GM12878 (cell line): Measurements from ENCODE around the gene TRIM7. TPM values are rescaled to one million over a fixed set of nuclear protein-coding genes. Genes with fewer than 3 reads are reported as not detected.

ENCODE experiments used
- ETV6 ChIP-seq, 2 experiments: fragments of 450-650 bp in 1 of 2; IDR thresholded peaks in 1 of 2; conservative IDR thresholded peaks in 1 of 2; 2 replicates each; pipeline ENCODE4 v1.6.1; 2014; ENCODE audit warnings: antibody characterized with exemption in 1 of 2, borderline replicate concordance in 1 of 2, low read depth in 1 of 2, mild to moderate bottlenecking in 1 of 2, moderate library complexity in 1 of 2
- GATAD2B ChIP-seq: fragments of 450-650 bp; conservative IDR thresholded peaks from 2 replicates; pipeline ENCODE4 v1.6.1; 2017; ENCODE audit warnings: low read depth, mild to moderate bottlenecking, moderate library complexity
- IRF5 ChIP-seq: fragments of 450-650 bp; IDR thresholded peaks from 2 replicates; pipeline ENCODE4 v1.6.1; 2017; ENCODE audit warnings: borderline replicate concordance
- MYC ChIP-seq: IDR thresholded peaks from 2 replicates; pipeline ENCODE4 v1.6.1; 2011; ENCODE audit warnings: mild to moderate bottlenecking, low read length, moderate library complexity, inconsistent platforms; ENCODE audit not compliant: insufficient read depth, insufficient replicate concordance, insufficient read length, severe bottlenecking
- NBN ChIP-seq: fragments of 450-650 bp; IDR thresholded peaks from 2 replicates; pipeline ENCODE4 v1.6.1; 2016
- NR2C2 ChIP-seq: IDR thresholded peaks from 2 replicates; pipeline ENCODE4 v1.6.1; 2011; ENCODE audit warnings: borderline replicate concordance, low read depth; ENCODE audit not compliant: control insufficient read depth, insufficient read length
- NR2F1 ChIP-seq: fragments of 450-650 bp; conservative IDR thresholded peaks from 2 replicates; pipeline ENCODE4 v1.6.1; 2017; ENCODE audit warnings: mild to moderate bottlenecking
- NRF1 ChIP-seq: conservative IDR thresholded peaks from 2 replicates; pipeline ENCODE4 v1.6.1; 2011; ENCODE audit warnings: mild to moderate bottlenecking, low read depth, low read length, improper control_type of control experiment
- RB1 ChIP-seq: fragments of 450-650 bp; formaldehyde crosslinking; IDR thresholded peaks from 2 replicates; pipeline ENCODE4 v1.6.1; 2017; ENCODE audit warnings: mild to moderate bottlenecking, borderline replicate concordance
- RELB ChIP-seq: fragments of 450-650 bp; IDR thresholded peaks from 2 replicates; pipeline ENCODE4 v1.6.1; 2017; ENCODE audit warnings: low read depth, mild to moderate bottlenecking, moderate library complexity
- SMARCA5 ChIP-seq: fragments of 450-650 bp; IDR thresholded peaks from 2 replicates; pipeline ENCODE4 v1.6.1; 2017; ENCODE audit warnings: mild to moderate bottlenecking
- SUZ12 ChIP-seq: fragments of 200-600 bp; sonication (generic); IDR thresholded peaks from one replicate; pipeline ENCODE4 v1.6.1; 2018; ENCODE audit warnings: antibody characterized with exemption, mild to moderate bottlenecking; ENCODE audit not compliant: unreplicated experiment
- TCF7 ChIP-seq: IDR thresholded peaks from 2 replicates; pipeline ENCODE4 v1.6.1; 2014; ENCODE audit warnings: antibody characterized with exemption, borderline replicate concordance
- ZBED1 ChIP-seq: IDR thresholded peaks from 2 replicates; pipeline ENCODE4 v1.6.1; 2016; ENCODE audit warnings: borderline replicate concordance
- ZBTB11 ChIP-seq: fragments of 450-650 bp; formaldehyde crosslinking; IDR thresholded peaks from 2 replicates; pipeline ENCODE4 v1.5.0; 2022; ENCODE audit warnings: mild to moderate bottlenecking, missing genetic modification characterization
- ZNF24 ChIP-seq: fragments of 450-650 bp; IDR thresholded peaks from 2 replicates; pipeline ENCODE4 v1.6.1; 2017; ENCODE audit warnings: antibody characterized with exemption, mild to moderate bottlenecking
- ZNF687 ChIP-seq: fragments of 450-650 bp; IDR thresholded peaks from 2 replicates; pipeline ENCODE4 v1.6.1; 2017; ENCODE audit warnings: mild to moderate bottlenecking, moderate library complexity
- polyA plus RNA-seq, 11 experiments: library from polyadenylated mRNA; depleted of rRNA in 4 of 11; unstranded in 6 of 11; stranded (reverse) in 5 of 11; fragments of >200 nt; fragmentation: Nextera tagmentation in 4 of 11; fragmentation: Illumina TruSeq in 1 of 11; extraction: Ambion mirVana in 4 of 11; extraction: Trizol in 1 of 11; gene quantifications; 1 replicate in 1 of 11; 2 replicates in 10 of 11; pipeline versions ENCODE4 v1.2.1 to v1.2.3, GENCODE V29; 2011 to 2016; ENCODE audit warnings: inconsistent platforms in 2 of 11, missing spikeins in 2 of 11, low read depth in 1 of 11
- total RNA-seq, 4 experiments: library from RNA; depleted of rRNA in 3 of 4; stranded (reverse); fragments of >200 nt in 3 of 4; fragmentation: Illumina TruSeq in 1 of 4; extraction: Trizol in 1 of 4; gene quantifications; 2 replicates each; pipeline versions ENCODE4 v1.2.1 to v1.2.3, GENCODE V29; 2013 to 2021

The TRIM7 gene
- total and polyA plus RNA-seq, 10 of the 15 experiments (the other 5 are each of a cell fraction or from before 2014, with no cell fraction given): 0.02 to 1.6 (median 0.41) TPM

- TF ChIP-seq RELB (peak; percentile 73; the same call in 1 of the 2 replicates), NRF1 (no peak), ZNF687 (peak; percentile 70), ZBED1 (peak; percentile 90), IRF5 (no peak), ETV6 (conservative IDR thresholded peaks at IDR 0.05 in 1 of 2, IDR thresholded peaks at IDR 0.05 in 1 of 2; ENCODE audit: borderline replicate concordance in 1 of 2, low read depth in 1 of 2) (peak in 1 of 2 experiments; percentile 57; a peak in 1 of 4 replicates), ZNF24 (peak; percentile 12; the same call in 1 of the 2 replicates), NBN (peak; percentile 78), ZBTB11 (peak; percentile 19; the same call in 1 of the 2 replicates), GATAD2B (peak; percentile 59; the same call in 1 of the 2 replicates), SMARCA5 (peak; percentile 86), TCF7 (no peak), RB1 (peak; percentile 80; the same call in 1 of the 2 replicates), SUZ12 (no peak), MYC (peak; percentile 99), NR2C2 (no peak), NR2F1 (0 out of 2 replicates have a peak, but pooled peaks have one; percentile 30)
Measured at GRCh38 chr5:181243564-181244343, 38.8 kb upstream of the TRIM7 start, which contains the start of gene RACK1 (continued).
